ENCODE results near the gene TRPV4. TPM values are rescaled to one million over a fixed set of nuclear protein-coding genes. Genes with fewer than 3 reads are reported as not detected.

TRPV4 gene
- polyA plus RNA-seq, 1 donor: 0.76 TPM

GRCh38 chr12:109768901-109769670, 64.1 kb downstream of the TRPV4 start:
- Histone ChIP-seq H3K4me1 (ENCODE audit: control insufficient read depth, insufficient read depth, low read length) (peaks cover 9% of the 10 kb centered on the region), H3K27ac (ENCODE audit: low read length) (no peak overlapping the region), H3K9me3 (ENCODE audit: control insufficient read depth, low read depth, low read length) (no peaks in the 10 kb centered on the region), H3K4me3 (ENCODE audit: low read length) (no peak overlapping the region), H3K36me3 (ENCODE audit: control insufficient read depth, insufficient read depth, low read length) (peaks cover 2% of the 10 kb centered on the region), H3K27me3 (ENCODE audit: control insufficient read depth, insufficient read depth, low read length) (no peaks in the 10 kb centered on the region)
- WGBS (ENCODE audit: insufficient coverage, low lambda C conversion rate): no CpG with 5 or more reads among the region's 38 CpGs
- DNase-seq: no peak

- H3K36me3 ChIP-seq (ENCODE audit: control insufficient read depth, insufficient read depth, low read length): peaks cover 2% of the 10 kb centered on the region
- H3K4me3 ChIP-seq (ENCODE audit: low read length): no peak overlapping the region
- H3K27ac ChIP-seq (ENCODE audit: low read length): no peak overlapping the region
- H3K27me3 ChIP-seq (ENCODE audit: control insufficient read depth, insufficient read depth, low read length): no peaks in the 10 kb centered on the region
- no CpG with 5 or more reads among the region's 54 CpGs for WGBS (ENCODE audit: insufficient coverage, low lambda C conversion rate)
- no peaks in the 10 kb centered on the region for H3K9me3 ChIP-seq (ENCODE audit: control insufficient read depth, low read depth, low read length)
- peaks cover 1% of the 10 kb centered on the region for H3K4me1 ChIP-seq (ENCODE audit: control insufficient read depth, insufficient read depth, low read length)
- DNase-seq: no peak
Measured at GRCh38 chr12:109767991-109768900, 65.0 kb downstream of the TRPV4 start.

GRCh38 chr12:109767456-109767855, 65.7 kb downstream of the TRPV4 start:
- Histone ChIP-seq H3K9me3 (ENCODE audit: control insufficient read depth, low read depth, low read length) (no peaks in the 10 kb centered on the region), H3K4me1 (ENCODE audit: control insufficient read depth, insufficient read depth, low read length) (no peaks in the 10 kb centered on the region)
- no CpG with 5 or more reads among the region's 4 CpGs for WGBS (ENCODE audit: insufficient coverage, low lambda C conversion rate)

GRCh38 chr12:109766251-109766778, 66.9 kb downstream of the TRPV4 start:
- Histone ChIP-seq H3K27me3 (ENCODE audit: control insufficient read depth, insufficient read depth, low read length) (no peaks in the 10 kb centered on the region), H3K9me3 (ENCODE audit: control insufficient read depth, low read depth, low read length) (no peaks in the 10 kb centered on the region), H3K4me1 (ENCODE audit: control insufficient read depth, insufficient read depth, low read length) (no peaks in the 10 kb centered on the region), H3K27ac (ENCODE audit: low read length) (no peak overlapping the region), H3K4me3 (ENCODE audit: low read length) (no peak overlapping the region), H3K36me3 (ENCODE audit: control insufficient read depth, insufficient read depth, low read length) (peaks cover 2% of the 10 kb centered on the region)
- DNase-seq: no peak
- 86% methylated on average over 2 of the region's 12 CpGs for WGBS (ENCODE audit: insufficient coverage, low lambda C conversion rate)

More at GRCh38 chr12:109767456-109767855, 65.7 kb downstream of the TRPV4 start:
- no peak for DNase-seq
- Histone ChIP-seq H3K36me3 (ENCODE audit: control insufficient read depth, insufficient read depth, low read length) (peaks cover 2% of the 10 kb centered on the region), H3K27me3 (ENCODE audit: control insufficient read depth, insufficient read depth, low read length) (no peaks in the 10 kb centered on the region), H3K4me3 (ENCODE audit: low read length) (no peak overlapping the region), H3K27ac (ENCODE audit: low read length) (no peak overlapping the region)

- no peak for DNase-seq
- Histone ChIP-seq H3K9me3 (ENCODE audit: control insufficient read depth, low read depth, low read length) (no peaks in the 10 kb centered on the region), H3K27ac (ENCODE audit: low read length) (no peak overlapping the region), H3K4me3 (ENCODE audit: low read length) (no peak overlapping the region), H3K4me1 (ENCODE audit: control insufficient read depth, insufficient read depth, low read length) (no peaks in the 10 kb centered on the region), H3K27me3 (ENCODE audit: control insufficient read depth, insufficient read depth, low read length) (no peaks in the 10 kb centered on the region), H3K36me3 (ENCODE audit: control insufficient read depth, insufficient read depth, low read length) (peaks cover 2% of the 10 kb centered on the region)
- no CpG with 5 or more reads among the region's 6 CpGs for WGBS (ENCODE audit: insufficient coverage, low lambda C conversion rate)
Measured at GRCh38 chr12:109765446-109765810, 67.8 kb downstream of the TRPV4 start.

GRCh38 chr12:109764776-109765445, 68.3 kb downstream of the TRPV4 start:
- H3K9me3 ChIP-seq (ENCODE audit: control insufficient read depth, low read depth, low read length): no peaks in the 10 kb centered on the region
- no peak overlapping the region for H3K27ac ChIP-seq (ENCODE audit: low read length)
- WGBS (ENCODE audit: insufficient coverage, low lambda C conversion rate): no CpG with 5 or more reads among the region's 18 CpGs
- DNase-seq: no peak
- no peaks in the 10 kb centered on the region for H3K4me1 ChIP-seq (ENCODE audit: control insufficient read depth, insufficient read depth, low read length)
- no peak overlapping the region for H3K4me3 ChIP-seq (ENCODE audit: low read length)
- peaks cover 2% of the 10 kb centered on the region for H3K36me3 ChIP-seq (ENCODE audit: control insufficient read depth, insufficient read depth, low read length)
- H3K27me3 ChIP-seq (ENCODE audit: control insufficient read depth, insufficient read depth, low read length): no peaks in the 10 kb centered on the region

GRCh38 chr12:109764123-109764522, 69.1 kb downstream of the TRPV4 start:
- DNase-seq: no peak
- H3K27ac ChIP-seq (ENCODE audit: low read length): no peak overlapping the region
- no CpG with 5 or more reads among the region's 3 CpGs for WGBS (ENCODE audit: insufficient coverage, low lambda C conversion rate)
- H3K4me1 ChIP-seq (ENCODE audit: control insufficient read depth, insufficient read depth, low read length): no peaks in the 10 kb centered on the region
- no peaks in the 10 kb centered on the region for H3K9me3 ChIP-seq (ENCODE audit: control insufficient read depth, low read depth, low read length)
- no peaks in the 10 kb centered on the region for H3K36me3 ChIP-seq (ENCODE audit: control insufficient read depth, insufficient read depth, low read length)
- H3K4me3 ChIP-seq (ENCODE audit: low read length): no peak overlapping the region
- no peaks in the 10 kb centered on the region for H3K27me3 ChIP-seq (ENCODE audit: control insufficient read depth, insufficient read depth, low read length)

- Histone ChIP-seq H3K9me3 (ENCODE audit: control insufficient read depth, low read depth, low read length) (no peaks in the 10 kb centered on the region), H3K4me3 (ENCODE audit: low read length) (no peak overlapping the region), H3K27me3 (ENCODE audit: control insufficient read depth, insufficient read depth, low read length) (no peaks in the 10 kb centered on the region), H3K36me3 (ENCODE audit: control insufficient read depth, insufficient read depth, low read length) (no peaks in the 10 kb centered on the region), H3K4me1 (ENCODE audit: control insufficient read depth, insufficient read depth, low read length) (no peaks in the 10 kb centered on the region), H3K27ac (ENCODE audit: low read length) (no peak overlapping the region)
- no CpG with 5 or more reads among the region's 3 CpGs for WGBS (ENCODE audit: insufficient coverage, low lambda C conversion rate)
- DNase-seq: no peak
Measured at GRCh38 chr12:109763201-109763841, 69.9 kb downstream of the TRPV4 start.

GRCh38 chr12:109762673-109763191, 70.5 kb downstream of the TRPV4 start:
- Histone ChIP-seq H3K27ac (ENCODE audit: low read length) (no peak overlapping the region), H3K36me3 (ENCODE audit: control insufficient read depth, insufficient read depth, low read length) (no peaks in the 10 kb centered on the region), H3K27me3 (ENCODE audit: control insufficient read depth, insufficient read depth, low read length) (no peaks in the 10 kb centered on the region), H3K9me3 (ENCODE audit: control insufficient read depth, low read depth, low read length) (no peaks in the 10 kb centered on the region), H3K4me1 (ENCODE audit: control insufficient read depth, insufficient read depth, low read length) (no peaks in the 10 kb centered on the region), H3K4me3 (ENCODE audit: low read length) (no peak overlapping the region)
- no CpG with 5 or more reads among the region's 2 CpGs for WGBS (ENCODE audit: insufficient coverage, low lambda C conversion rate)
- DNase-seq: no peak
